NCI-H187 treated with DMSO at 0.1 percent for 48 hours (cell line): Measurements from ENCODE around the gene TMEM131L.
"Not testable (repeated sequence)": the region's sequence is repeated elsewhere in the genome, so short reads cannot be mapped to it uniquely, and the experiment has no call there.

ENCODE experiments used
- DNase-seq: peaks from one replicate; lab custom pipeline; 2025; lab: John Stamatoyannopoulos, UW

Gene TMEM131L

GRCh38 chr4:153576443-153576774 lies 110.2 kb downstream of the TMEM131L start:
- DNase-seq: no peak

DNA sequence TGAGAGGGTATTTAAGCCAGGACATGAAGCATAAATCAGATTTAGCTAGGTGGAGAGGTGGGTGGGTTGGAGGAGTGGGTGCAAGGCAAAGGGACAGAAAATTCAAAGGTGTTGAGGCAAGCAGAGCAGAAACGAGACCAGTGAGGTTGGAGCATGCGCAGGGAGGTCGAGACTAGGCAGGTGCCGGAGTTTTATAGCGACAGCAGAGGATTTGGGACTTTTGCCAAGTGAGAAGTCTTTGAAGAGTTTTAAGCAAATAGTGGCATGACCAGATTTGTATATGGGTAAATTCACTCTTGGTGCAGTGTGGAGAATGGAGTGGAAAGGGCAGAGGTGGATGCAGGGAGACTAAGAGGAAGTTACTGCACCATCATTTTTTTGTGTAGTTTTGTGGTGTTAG lies 110.9 kb downstream of the TMEM131L start:
- no peak for DNase-seq

DNA sequence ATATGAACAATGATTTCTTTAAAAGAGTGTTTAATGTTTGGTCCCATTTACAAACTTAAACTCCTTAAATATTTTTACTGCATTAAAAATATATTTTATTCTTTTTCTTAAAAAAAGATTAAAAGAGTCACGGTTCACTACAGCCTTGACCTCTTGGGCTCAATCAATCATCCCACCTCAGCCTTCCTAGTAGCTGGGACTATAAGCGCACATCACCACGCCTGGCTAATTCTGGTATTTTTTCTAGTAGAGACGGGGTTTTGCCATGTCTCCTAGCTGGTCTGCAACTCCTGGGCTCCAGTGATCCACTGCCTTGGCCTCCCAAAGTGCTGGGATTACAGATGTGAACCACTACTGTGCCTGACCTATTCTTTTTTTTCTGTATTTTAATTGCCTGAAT lies 113.2 kb downstream of the TMEM131L start:
- DNase-seq: no peak

GRCh38 chr4:153579872-153580271 lies 113.7 kb downstream of the TMEM131L start:
- no peak for DNase-seq

DNA sequence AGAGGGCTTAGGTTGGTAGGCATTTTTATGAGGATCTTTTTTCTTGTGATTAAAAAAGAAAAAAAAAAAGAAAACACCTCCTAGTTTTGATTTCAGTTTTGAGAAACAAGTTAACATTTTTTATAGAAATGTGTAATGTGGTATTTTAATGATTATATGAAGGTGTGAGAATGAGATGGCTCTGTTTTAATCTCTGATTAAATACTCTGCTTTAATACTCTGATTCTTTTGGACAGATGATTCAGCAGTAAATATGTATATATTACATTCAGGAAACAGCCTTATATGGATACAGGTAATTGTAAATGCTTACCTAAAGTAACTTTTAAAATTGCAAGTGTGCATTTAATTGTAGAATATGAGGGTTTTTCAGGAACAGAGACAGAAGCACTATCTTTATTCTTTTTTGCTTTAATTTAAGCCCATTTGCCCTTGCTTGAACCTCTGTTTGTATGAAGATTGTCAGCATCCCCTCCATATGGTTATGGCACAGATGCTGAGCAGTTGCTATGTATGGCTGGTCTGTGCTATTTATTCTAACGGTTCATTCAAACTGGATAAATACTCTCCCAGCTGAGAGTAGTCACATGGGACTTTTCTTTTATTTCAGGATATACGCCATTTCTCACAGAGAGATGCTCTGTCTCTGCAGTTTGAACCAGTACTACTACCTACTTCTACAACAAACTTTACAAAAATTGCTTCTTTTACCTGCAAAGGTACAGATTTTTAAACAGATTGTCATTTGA lies 117.0 kb downstream of the TMEM131L start:
- no peak for DNase-seq

GRCh38 chr4:153585026-153585425 lies 118.9 kb downstream of the TMEM131L start:
- no peak for DNase-seq

DNA sequence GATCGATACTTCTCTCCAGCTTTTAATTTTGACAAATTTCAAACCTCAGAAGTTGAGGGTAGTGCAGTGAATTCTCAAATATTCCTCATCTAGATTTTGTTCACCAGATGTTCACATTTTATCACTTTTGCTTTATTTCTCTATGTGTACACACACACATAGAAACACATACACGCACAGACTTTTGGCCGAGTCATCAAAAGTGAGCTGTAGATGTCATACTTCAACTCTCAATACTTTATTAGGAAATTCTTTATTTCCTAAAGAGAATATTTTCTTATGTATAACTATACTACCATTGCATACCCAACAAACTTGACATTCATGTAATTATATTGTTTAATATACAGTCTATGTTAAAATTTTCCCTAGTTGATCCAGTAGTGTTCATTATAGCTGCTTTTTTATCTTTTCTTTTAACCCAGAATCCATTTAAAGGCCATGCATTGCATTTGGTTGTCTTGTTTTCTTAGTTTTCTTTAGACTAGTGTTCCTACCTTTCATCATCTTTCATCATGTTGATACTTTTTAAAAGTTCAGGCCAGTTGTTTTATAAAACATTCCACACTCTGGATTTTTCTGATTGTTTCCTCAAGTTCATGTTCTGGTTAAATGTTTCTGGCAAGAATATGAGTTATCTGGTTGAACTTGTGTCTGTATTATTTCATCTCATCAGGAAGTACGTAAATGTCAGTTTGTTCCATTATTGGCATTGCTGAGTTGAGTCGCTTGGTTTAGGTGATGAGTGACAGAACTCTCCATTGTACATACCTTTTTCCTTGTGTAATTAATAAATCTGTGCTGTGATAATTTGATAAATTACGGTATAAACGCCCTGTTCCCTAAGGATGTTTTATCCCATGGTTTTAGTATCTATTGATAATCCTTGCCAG lies 123.8 kb downstream of the TMEM131L start:
- DNase-seq: no peak

- no peak for DNase-seq
Measured at GRCh38 chr4:153591441-153591840, 125.3 kb downstream of the TMEM131L start.

- no peak for DNase-seq
Measured at GRCh38 chr4:153592064-153592463, 125.9 kb downstream of the TMEM131L start.

- DNase-seq: no peak
Measured at GRCh38 chr4:153593161-153593560, 127.0 kb downstream of the TMEM131L start.

GRCh38 chr4:153594210-153594609 lies 128.1 kb downstream of the TMEM131L start:
- no peak for DNase-seq

DNA sequence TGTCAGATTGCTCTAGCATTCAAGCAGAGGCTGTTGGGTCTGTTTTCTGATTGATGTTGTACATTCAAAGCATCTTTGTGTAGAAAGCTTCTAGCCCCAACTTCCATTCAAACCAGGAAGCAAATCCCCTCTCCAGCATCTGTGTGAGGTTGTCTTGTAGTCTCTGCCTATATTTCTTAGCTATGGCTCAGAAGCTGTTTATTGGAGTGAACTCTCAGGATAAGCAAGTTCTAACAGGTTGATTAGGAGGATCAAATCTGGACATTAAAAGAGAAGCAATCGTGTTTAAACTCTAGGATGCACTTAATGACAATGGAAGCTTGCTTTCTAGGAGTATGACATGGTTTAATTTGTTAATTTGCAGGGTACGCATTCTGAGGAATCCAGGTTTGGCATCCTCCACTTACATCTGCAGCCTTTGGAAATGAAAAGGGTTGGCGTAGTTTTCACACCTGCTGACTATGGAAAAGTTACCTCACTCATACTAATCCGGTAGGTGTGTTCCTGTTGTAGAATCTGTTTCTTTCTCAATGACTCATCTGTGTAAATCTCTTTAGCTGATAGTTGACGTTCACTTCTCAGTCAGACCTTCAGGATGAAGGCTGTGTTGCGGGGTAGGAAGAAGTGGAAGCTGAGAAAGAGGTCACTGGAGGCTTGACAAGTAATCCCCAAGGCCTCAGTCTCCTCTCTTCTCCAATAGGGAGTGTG lies 129.9 kb downstream of the TMEM131L start:
- DNase-seq: no peak

- no peak for DNase-seq
Measured at GRCh38 chr4:153602758-153603157, 136.6 kb downstream of the TMEM131L start.

GRCh38 chr4:153603258-153603657 lies 137.1 kb downstream of the TMEM131L start:
- no peak for DNase-seq

DNA sequence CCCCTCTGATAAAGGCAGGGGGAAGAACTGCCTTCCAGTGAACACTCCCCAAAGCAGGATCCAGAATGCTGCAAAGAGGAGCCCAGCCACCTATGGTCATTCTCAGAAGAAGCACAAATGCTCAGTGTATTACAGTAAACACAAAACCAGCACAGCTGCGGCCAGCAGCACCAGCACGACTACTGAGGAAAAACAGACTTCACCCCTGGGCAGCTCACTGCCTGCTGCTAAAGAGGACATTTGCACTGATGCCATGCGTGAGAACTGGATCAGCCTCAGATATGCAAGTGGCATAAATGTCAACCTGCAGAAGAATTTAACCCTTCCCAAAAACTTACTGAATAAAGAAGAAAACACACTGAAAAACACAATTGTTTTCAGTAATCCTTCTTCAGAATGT lies 137.7 kb downstream of the TMEM131L start:
- DNase-seq: no peak

- not testable (repeated sequence) for DNase-seq
Measured at GRCh38 chr4:153609070-153609469, 142.9 kb downstream of the TMEM131L start.

DNA sequence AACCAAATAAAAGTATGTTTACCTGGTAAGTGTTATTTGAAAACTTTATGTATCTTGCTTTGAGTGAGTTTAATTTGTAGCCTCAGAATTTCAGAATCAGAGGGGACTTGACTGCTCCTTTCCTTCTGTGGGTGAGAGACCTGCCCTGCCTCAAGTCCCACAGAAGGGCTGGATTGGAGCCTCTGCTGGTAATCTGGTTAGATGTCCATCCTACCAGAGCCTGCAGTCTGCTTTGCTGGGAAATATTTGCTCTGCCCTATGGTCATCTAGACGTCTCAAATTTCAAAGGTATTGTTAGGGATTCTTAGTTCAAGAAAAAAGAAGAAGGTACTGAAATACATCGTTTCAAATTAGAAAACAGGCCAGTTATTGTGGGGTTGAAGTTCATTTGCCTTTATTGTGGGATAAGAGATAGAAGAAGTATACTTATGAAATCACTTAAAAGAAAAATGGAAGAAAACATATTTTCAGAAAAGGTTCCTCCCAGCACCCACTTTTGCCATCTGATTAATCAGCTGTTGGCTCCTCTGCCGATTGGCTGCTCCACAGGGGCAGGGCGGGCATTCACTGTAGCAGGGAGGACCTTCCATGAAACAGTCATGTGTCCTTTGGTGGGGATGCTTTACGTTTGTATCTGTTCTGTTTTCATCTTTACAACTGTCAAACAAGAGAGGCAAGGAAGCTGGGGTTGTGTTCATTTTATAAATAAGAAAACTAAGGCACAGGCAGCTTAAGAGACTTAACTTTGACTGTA lies 144.6 kb downstream of the TMEM131L start:
- no peak for DNase-seq

GRCh38 chr4:153611679-153612078 lies 145.5 kb downstream of the TMEM131L start:
- no peak for DNase-seq

GRCh38 chr4:153612878-153613277 lies 146.7 kb downstream of the TMEM131L start:
- no peak for DNase-seq

DNA sequence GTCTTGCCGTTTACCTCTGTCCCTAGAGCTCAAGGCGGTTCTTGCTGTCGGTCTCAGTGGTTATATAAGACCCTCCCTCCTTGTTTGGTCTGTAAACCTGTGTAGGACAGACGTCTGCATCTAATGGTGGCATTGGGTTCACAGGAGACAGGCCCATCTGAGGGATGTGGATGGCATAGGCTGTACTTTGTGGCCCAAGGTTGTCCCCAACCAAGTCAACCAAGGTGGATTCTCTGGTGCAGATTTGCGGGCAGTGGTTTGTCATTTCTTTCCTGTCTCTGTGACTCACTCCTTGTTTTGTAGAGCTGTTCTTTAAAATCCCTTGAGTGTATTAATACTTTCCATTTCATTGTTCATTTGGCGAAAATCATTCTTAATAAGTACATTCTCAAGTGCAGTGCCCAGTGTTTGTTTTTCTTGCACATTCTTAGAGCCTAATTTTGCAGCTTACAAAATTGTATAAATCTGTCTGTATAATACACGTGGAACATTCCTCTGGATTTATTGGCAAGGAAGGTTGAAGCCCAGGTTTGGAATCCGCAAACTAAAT lies 149.9 kb downstream of the TMEM131L start:
- no peak for DNase-seq

DNA sequence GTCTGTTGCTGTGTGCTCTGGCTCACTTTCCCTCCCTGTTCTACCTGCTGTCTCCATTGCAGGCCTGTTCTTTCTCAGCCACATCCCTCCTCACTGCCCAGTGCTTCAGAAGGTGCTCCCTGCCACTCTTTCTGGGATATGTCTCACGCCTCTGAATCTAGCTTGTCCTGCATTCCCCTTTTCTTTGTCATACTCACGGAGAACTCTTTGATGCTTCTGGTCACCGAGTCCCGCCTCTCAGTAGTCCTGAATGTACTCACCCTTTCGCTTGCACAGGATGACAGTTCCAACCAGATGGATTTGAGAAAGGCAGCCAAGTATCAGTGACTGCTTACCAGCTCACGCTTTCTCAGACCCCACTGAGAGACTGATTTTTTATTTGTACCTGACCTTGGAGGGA lies 152.7 kb downstream of the TMEM131L start:
- no peak for DNase-seq

- DNase-seq: no peak
Measured at GRCh38 chr4:153619811-153620210, 153.7 kb downstream of the TMEM131L start.
